Amygdala (tissue), 56 donors: ENCODE data around the gene SRD5A1.

Source experiments
- DNase-seq, 56 donors: peaks; one replicate each; lab custom pipeline; 2025; lab: John Stamatoyannopoulos, UW

The SRD5A1 gene

DNA sequence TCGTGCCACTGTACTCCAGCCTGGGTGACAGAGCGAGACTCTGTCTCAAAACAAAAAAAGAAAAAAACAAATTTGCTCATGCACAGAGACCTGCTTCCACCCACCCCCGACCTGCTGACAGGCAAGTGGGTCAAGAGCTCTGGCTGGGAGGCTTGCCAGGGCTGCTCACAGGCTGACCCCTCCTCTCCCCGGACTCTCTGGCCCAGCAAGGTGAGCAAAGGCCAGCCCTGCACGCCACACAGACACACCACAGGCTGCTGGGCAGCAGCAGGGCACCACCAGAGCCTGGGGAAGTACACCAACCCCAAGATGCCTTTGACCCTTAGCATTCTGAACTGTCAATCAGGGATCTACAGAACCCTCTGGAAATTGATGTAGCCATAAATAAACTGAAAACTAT, 29.6 kb upstream of the SRD5A1 start:
- DNase-seq, result no peak

DNA sequence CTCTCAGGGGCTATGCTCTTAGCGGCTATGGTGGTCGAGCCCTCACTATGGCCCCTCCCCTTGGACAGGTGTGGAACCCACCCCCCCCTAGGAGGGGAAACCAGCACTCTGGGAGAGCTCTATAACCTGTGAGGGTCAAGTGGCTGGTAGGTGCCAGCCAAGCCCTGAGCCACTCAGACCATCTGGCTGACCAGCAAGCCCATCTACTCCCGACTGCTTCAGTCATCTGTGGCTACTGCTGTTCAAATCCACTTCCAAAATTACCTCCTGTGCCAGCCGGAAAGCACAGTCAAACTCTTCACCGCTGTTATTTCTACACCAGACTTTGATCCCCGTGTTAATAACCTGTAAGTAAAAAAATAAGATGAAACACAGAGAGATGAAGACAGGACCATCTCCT, 28.9 kb upstream of the SRD5A1 start:
- DNase-seq, result no peak

DNA sequence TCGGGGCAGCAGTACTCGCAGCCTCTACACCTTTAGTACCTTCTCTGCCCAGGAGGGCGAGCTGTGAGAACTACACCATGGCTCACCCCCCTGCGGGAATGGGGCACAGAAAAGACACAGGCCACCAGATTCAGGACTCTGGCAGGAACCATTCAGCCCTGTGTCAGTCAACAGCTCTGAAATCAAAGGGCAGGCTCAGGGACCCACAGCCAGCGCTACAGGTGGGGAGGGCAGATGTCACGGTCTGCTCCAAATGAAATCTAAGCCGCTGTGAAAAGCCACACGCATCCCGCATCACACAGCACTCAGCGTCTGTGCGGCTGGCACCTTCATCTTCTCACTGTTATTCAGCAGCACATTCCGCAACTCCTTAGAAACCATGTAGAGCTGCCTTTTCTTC, 28.3 kb upstream of the SRD5A1 start:
- DNase-seq, result no peak

DNA sequence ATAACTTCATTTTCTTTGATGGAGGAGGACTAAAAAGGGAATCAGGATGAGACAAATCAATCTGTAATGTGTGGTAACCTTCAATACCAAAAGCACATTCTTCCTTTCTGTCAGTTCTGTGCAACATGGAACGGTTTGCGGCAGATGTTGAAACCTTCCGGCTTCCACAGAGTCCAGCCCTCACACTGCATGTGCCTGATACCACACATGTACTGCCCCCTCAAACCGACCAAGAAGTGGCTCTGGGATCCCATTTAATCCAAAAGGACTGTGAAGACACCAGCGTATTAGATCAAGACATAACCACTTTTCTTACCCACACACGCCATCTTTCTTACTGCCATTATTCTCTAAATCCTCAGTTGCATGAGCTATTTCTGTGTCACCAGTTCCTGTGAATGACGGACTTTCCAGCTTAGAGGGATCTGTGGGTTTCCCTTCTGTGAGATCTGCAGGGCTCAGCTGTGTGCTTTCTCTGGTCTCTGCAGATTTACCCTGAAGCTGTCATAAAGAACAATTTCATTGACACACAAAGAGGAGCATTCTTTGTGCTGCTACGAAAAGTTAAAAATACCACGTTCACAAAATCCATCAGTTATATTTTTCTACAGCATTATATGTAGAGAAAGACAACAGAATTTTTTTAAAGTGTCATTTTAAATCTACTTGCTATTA, 26.2 kb upstream of the SRD5A1 start:
- no peak for DNase-seq

DNA sequence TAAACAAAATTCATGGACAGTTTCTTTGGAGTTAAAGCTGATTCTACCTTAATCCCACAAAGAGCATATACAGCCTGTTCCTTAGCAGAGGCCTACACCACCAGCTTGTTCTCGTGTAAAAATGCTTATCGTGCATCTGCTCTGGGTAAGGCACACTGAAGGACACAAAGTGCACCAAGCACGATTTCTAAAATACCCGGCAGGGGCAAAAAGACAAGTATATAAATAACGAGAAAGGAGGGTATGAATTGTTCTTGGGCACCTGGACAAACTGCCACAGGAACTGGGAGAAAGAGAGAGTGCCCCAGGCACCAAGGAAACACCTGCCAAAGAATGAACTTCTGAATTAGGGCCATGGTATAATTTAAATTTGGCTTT, 25.7 kb upstream of the SRD5A1 start:
- DNase-seq, result no peak

DNA sequence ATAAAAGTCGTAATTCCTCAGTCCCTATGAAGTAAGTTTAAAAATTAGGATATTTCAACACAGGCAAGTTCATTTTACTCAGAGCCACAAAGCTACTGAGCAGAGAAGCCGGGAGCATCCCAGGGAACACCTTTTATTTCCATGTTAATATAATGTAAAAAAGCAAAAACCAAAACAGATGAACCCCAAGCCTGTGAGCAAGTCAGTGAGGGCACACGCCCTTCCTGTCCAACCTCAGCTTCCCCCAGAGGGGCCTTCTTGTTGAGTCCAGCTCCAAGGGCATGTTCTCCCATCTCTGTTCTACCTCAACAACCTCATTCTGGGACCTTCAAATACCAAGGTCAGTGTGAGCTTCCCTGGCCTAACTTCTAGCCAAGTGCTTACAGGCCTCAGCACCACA, 25.2 kb upstream of the SRD5A1 start:
- no peak for DNase-seq

DNA sequence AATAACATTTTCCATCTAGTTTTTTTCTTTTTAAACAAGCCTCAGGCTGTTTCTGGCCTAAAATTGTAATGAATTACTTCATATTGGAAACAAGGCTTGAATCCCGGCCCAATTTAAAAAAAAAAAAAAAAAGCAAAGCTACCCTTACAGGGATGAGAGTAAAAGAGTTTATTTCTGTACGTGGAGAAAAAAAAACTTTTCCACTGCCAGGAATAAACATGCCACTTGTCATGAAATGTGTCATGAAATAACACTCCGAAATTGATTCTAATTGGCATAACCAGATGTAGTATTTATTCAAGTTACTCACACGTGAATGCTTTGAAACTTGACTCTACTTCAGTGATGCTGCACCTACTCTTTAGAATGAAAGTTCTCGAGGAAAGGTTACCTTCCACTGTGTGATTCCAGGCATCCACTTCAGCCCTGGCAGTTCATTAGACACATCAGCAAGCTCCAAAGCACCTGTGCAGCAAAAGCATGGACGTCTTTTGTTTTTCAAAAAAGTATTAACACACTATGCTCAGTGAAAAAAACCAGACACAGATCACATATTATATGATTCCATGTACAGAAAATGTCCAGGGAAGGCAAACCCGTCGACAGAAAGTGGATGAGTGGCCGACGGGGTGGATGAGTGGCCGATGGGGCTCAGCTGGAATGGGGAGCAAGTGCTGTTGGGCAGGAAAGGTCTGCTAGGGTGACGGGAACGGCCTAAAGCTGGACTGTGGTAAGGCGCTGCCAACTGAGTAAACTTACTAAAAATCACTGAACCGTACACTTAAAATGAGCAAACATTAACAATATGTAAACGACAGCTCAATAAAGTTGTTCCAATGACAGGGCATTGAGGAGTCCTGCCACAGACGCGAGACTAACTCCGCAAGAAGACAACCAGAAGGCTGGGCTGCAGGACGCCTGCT, 21.6 kb upstream of the SRD5A1 start:
- DNase-seq, result no peak

DNA sequence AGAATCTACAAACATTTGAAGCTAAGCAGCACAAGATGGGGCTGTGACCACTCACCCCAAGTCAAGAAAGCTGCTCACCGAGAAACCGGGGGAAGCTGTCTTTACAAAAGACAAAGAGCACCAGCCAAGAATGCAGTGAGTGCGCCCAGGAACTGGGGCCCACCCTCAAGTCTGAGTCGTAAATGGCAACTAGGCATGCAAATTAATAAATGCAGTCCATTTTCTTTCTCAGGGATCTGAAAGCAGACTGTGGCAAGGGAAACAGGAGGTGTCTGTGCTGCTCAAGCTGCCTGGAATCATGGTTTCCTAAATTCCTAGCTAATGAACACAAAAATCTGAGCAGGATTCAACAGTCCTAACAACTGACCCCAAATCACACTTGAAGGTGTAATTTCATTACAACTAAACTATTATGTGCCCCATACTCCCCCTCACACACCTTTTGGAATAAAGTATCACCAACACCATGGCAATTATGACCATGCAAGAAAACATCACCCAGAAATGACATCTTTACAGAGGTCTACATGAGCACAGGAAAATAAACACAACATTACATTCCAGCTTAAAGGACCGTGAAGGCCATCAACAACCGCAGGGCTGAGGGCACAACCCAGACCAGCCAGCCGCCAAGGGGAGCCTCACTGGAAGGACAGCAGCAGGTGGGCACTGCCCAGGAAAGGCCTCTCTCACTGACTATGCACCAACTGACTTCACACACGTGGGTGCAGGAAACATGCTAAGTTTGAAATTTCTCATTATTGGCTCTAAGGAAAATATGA, 18.0 kb upstream of the SRD5A1 start:
- peak in 1 of 56 donors; percentile 10 for DNase-seq

DNA sequence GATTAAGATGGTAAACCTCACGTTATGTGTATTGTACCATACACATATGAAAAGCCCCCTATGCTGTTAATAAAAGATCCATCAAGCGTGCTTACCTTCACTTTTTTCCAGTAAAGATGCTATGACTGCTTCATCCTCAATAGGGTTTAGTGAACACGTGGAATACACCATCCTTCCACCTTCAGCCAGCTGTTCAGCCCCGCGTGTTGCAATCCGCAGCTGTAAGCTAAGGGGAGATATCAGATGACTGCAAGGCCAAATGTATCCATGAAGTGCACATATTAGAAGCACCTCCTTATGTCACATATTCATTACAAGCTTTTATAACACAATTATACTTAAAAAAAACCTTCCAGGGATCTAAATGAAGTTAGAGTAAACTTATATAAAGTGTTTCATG, 16.6 kb upstream of the SRD5A1 start:
- DNase-seq, result no peak

DNA sequence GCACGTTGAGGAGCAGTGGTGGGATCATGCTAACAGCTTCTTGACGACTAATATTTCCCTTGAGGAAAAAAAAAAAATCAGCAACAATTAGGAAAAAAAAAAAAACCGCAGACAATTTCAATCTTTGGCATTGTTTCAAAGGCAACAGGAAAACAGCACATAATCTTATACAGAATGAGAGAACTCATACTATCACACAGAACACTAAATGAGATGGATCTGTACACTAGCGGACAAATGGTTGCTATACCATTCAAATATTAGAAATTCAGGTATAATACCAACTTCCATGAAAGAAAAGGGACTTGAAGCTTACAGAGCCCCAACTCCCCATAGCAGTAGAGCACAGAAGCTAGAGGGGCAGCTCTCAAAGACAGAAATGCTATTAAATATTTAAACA, 10.0 kb upstream of the SRD5A1 start:
- DNase-seq, result no peak

DNA sequence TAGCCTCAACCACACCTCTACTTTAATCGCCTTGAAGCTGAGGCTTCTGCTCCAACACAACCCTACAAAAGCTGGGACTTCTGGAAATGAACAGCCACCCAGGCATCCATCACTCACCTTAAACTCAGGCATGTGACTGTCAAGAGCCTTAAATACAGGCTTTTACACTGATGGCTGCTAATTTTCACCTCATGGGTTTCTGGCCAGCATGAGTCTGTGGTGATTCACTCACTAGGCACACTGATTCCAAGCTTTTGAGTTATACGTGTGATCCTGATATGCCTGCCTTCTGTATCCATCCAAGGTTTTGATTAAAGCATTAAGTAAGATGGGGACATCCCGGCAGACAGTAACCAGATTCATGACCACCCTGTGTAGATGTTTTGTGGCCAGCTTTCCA, 9.3 kb upstream of the SRD5A1 start:
- DNase-seq, result no peak

DNA sequence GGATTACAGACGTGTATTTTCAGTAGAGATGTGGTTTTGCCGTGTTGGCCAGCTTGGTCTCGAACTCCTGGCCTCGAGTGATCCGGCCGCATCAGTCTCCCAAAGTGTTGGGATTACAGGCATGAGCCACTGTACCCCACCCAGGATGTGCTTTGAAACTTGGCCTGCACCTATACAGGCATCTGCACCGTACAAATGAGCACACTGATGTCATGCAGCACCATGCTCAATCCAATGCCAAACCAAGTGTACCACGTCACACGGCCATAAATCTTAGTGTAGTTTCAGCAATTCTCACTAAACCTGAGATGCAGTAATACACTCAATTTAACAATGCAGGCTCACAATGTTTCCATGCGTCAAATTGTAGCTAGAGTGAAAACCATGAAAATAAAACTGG, 6.7 kb upstream of the SRD5A1 start:
- DNase-seq, result no peak

DNA sequence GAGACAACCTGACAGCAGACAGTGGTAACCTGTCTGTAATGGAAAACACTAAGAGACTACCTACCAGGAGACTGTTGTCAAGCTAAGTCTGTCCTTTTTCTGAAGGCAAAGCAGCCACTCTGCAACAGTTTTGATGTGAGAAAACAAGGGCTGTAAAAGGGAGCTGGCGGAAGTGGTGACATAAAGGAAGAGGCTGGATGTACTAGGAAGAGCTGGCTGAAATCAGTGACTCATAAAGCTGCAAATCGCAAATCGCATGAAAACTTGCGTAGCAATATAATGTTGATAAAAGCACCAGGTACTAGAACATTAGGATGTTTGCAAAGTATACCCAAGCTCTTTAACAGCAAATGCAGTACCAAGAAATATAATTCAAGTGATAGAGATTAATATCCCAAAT, 1.8 kb upstream of the SRD5A1 start:
- DNase-seq, result no peak

DNA sequence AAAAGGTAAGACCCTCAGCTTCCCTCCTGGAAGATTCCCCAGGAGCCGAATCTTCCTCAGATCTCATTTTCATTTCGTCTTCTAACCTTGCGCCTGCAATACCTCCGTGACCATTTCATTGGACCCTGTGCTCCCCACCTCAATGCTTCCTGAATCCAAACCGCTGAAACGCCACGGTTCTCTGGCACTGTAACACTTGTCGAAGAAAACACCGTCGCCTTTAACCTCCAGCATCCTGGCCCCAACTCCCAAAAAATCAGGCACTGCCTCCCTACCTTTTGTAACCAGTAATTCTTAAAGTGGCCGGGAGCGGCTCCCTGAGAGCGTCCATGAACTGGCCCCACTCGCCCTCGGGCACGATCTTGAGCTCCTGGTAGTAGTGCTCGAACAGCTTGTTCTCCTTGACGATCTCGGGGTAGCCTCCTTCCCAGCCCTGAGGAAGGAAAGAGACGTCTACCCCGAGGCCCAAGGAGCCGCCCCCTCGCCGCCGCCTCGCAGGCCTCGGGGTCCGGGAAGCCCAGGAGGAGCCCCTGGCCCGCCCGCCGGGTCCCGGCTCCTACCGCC, 834 bp upstream of the SRD5A1 start:
- peak in 7 of 56 donors; percentile 27 to 66 (median 41) for DNase-seq

DNA sequence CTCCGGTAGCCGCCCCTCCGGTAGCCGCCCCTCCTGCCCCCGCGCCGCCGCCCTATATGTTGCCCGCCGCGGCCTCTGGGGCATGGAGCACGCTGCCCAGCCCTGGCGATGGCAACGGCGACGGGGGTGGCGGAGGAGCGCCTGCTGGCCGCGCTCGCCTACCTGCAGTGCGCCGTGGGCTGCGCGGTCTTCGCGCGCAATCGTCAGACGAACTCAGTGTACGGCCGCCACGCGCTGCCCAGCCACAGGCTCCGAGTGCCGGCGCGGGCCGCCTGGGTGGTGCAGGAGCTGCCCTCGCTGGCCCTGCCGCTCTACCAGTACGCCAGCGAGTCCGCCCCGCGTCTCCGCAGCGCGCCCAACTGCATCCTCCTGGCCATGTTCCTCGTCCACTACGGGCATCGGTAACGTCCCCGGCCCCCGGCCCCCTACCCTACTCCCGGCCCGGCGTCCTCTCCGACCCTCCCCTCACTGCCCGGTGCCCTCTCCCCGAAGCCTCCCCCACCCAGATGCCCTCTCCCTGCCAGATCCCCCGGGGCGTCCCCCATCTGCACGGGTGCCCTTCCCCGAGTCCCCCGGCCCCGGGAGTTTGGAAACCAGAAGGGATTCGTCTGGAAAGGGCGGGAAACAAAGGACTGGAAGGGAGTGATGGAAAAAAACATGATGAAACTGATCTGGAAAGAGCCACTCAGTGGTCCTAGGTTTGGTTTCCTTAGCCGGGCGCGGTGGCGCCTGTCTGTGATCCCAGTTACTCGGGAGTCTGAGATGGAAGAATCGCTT, 417 bp downstream of the SRD5A1 start:
- peak in 19 of 56 donors; percentile 8 to 72 (median 43) for DNase-seq

DNA sequence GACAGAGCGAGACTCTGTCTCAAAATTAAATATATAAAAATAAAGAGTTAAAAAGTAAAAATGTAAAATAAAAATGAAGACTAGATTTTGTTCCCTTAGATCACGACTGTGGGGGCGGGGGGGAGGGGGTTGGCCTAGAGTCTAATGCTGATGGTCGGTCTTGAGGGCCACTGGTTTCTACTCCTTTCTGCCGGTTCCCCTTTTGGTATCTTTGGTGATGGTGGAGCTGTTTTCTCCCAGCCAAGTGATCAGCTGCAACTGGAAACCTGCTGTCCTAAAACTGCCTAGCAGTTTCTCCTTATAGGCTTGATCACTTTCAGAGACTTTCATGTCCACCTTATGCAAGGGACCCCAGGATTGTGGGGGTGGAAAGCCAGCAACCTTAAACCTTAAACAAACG, 1.1 kb downstream of the SRD5A1 start:
- no peak for DNase-seq

DNA sequence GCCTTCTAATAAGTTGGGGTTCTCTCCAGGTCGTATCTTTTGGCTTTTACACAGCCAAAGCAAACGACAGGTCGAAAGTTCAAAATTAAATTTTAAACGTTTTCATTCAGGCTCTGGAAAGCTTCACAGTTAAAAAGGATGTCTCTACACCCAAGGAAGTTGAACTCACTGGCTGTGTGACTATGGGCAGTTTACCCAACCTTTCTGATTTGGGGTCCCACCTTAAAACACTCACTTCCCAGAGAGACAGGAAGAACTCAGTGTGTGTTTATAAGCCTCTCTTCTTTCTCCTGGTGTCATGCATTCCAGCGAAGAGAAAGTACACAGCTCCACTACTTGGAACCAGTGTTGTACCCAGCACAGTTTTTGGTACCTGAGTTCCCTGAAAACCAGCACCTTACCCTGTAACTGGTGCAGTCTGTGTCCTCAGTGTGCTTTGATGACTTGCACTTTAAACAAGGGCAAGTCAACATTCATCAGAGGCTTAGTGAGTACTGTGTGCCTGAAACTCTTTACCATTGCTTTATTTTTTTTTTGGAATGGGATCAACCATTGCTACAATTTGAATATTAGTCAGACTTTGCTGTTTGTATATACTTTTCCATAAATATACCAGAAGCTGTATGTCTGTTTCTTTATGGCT, 1.7 kb downstream of the SRD5A1 start:
- no peak for DNase-seq

DNA sequence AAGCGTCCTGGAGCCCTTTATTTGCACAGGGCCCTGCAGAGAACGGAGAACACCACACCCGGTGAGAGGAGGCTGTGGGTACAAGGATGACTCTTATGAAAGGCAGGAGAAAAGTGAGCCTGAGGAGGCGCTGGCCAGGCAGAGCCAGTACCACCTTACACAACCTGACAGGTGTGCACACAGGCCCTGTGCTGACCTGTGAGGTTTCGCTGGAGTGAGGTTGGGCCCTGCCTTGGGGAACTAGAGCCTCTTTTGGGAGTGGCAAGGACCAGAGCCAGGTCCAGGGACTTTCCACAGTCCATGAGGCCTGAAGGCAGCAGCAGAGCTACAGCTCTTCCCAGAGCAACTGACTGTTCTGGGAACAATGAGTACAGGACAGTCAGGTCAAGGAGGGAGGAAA, 3.1 kb downstream of the SRD5A1 start:
- DNase-seq, result no peak

DNA sequence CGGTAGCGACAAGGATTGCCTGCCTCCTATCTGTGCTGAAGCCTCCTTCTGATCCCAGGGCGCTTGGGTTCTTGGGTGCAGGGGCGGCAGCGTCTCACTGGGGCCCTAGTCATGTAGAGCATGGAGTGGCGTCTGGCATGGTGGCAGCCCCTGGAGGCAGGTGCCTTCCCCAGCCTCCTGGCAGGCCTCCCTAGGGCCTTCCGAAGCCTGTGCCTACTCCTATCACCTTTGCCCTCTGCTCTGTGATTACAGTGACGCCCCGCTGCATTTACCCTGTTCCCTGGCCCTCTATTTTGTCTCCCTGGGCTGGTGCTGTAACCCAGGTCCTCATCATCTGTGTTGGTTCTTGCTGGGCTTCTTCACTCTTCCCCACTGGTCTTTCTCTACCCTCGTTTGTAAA, 3.8 kb downstream of the SRD5A1 start:
- no peak for DNase-seq

DNA sequence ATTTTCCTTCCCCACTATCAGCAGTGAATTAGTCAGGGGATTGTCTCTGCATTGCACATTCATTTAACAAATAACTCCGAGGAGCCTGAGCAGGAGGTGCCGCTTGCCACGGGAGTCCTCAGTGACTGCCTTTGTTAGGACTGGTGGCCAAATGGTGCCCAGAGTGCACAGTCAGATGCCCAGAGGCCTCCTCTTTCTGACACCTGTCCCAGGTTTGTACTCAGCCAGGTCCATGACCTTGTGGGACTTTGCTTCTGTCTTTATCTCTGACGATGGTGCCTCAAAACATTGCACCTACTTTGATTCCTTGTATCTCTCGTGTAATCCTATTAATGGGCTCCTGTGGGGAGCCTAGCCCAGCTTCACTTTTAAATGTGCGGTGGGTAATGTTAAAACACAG, 4.3 kb downstream of the SRD5A1 start:
- DNase-seq, result no peak
